ENCODE measurements around the gene GPI.

GPI gene

DNA sequence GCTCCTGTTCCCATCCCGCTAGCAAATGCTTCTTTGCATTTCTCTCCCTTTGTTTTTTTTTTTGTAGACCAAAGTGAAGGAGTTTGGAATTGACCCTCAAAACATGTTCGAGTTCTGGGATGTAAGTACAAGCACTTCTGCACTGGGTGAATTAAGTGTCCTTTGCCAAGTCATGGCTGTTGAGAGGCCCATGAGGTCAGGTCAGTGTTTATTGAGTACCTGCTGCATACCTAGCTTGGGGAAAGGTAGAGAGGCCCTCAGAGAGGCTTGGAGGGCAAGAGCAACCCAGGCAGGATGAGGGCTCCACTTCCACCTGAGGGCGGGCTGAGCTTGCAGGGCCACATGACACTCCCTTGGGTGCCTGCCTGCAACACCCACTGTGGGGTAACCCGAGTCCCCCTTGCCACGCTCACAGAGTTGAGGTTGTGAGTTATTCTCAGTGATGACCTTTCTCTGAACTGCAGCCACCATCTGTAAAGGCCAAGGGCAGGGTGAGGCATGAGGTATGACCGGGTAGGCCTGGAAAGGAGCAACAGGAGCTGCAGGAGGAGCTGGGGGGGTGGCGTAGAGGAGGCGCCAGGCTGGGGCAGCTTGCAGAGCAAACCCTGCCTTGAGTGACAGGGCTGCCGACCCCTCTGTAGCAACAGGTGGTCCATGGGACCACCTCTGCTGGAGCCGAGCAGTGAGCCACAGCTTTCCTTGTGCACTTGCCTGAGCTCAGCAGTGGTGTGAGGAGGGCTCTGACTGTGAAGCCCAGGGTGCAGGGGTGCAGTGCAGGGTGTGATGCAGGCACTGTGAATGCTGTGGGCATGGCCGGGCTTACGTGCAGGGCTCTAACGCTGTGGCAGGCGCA lies 16.6 kb downstream of the GPI start:
- TF ChIP-seq, protein P1, sequence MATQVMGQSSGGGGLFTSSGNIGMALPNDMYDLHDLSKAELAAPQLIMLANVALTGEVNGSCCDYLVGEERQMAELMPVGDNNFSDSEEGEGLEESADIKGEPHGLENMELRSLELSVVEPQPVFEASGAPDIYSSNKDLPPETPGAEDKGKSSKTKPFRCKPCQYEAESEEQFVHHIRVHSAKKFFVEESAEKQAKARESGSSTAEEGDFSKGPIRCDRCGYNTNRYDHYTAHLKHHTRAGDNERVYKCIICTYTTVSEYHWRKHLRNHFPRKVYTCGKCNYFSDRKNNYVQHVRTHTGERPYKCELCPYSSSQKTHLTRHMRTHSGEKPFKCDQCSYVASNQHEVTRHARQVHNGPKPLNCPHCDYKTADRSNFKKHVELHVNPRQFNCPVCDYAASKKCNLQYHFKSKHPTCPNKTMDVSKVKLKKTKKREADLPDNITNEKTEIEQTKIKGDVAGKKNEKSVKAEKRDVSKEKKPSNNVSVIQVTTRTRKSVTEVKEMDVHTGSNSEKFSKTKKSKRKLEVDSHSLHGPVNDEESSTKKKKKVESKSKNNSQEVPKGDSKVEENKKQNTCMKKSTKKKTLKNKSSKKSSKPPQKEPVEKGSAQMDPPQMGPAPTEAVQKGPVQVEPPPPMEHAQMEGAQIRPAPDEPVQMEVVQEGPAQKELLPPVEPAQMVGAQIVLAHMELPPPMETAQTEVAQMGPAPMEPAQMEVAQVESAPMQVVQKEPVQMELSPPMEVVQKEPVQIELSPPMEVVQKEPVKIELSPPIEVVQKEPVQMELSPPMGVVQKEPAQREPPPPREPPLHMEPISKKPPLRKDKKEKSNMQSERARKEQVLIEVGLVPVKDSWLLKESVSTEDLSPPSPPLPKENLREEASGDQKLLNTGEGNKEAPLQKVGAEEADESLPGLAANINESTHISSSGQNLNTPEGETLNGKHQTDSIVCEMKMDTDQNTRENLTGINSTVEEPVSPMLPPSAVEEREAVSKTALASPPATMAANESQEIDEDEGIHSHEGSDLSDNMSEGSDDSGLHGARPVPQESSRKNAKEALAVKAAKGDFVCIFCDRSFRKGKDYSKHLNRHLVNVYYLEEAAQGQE (IDR thresholded peaks at IDR 0.05; ENCODE audit: insufficient read depth in 1 of 2, low read depth in 2 of 2, low read length in 2 of 2), result no peak
- no peak for TF ChIP-seq SIN3A (IDR thresholded peaks at IDR 0.05; ENCODE audit: borderline replicate concordance, insufficient read depth, low read length)
- TF ChIP-seq FOXP2 (optimal IDR thresholded peaks at IDR 0.05; ENCODE audit: borderline replicate concordance, extremely low read depth, extremely low read length, insufficient read depth), result no peak
- TF ChIP-seq TAF1 (IDR thresholded peaks at IDR 0.05; ENCODE audit: borderline replicate concordance, insufficient read depth, low read length), result no peak
- no peak for TF ChIP-seq POLR2AphosphoS5 (IDR thresholded peaks at IDR 0.05; ENCODE audit: low read depth, low read length)

DNA sequence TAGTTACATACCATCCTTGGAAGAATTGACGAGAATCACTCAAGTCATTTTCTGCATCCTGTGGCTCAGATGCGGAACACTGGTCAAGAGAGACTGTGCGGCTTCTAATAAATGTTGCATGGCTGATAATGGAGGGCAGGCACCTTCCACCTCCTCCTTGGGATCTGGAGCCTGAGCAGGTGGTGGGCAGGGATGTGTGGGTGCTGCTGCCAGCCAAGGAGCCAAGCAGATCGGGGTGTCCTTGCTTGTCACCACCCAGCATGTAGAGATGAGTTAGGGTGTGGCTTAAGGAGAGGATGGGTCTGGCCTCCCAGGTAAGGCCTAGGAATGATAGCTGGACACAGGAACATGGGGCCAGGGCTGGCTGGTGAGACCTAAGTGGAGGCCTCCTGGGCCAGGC lies 17.5 kb downstream of the GPI start:
- TF ChIP-seq, protein P1 (IDR thresholded peaks at IDR 0.05; ENCODE audit: insufficient read depth in 1 of 2, low read depth in 2 of 2, low read length in 2 of 2), result no peak
- no peak for TF ChIP-seq TAF1 (IDR thresholded peaks at IDR 0.05; ENCODE audit: borderline replicate concordance, insufficient read depth, low read length)
- TF ChIP-seq FOXP2 (optimal IDR thresholded peaks at IDR 0.05; ENCODE audit: borderline replicate concordance, extremely low read depth, extremely low read length, insufficient read depth), result no peak
- TF ChIP-seq POLR2AphosphoS5 (IDR thresholded peaks at IDR 0.05; ENCODE audit: low read depth, low read length), result no peak
- no peak for TF ChIP-seq SIN3A (IDR thresholded peaks at IDR 0.05; ENCODE audit: borderline replicate concordance, insufficient read depth, low read length)

DNA sequence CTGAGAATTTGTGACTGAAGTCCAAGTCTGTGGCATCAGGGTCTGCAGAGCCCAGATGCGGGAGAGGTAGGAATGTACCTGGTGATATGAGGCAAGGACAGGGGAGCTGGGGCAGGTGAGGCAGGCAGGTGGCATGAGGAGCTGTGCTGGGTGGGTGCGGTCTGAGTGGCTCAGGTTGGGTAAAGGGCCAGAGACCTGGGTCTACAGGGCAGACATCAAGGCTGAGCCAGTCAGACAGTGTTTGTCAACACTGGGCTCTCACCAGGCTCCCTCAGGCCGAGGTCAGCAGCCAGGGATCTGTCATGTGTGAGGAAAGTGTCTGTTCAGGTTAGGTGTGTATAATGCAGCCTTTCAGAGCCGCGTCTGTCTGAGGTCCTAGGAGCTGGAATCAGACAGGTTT lies 18.6 kb downstream of the GPI start:
- TF ChIP-seq POLR2AphosphoS5 (IDR thresholded peaks at IDR 0.05; ENCODE audit: low read depth, low read length) (no peak), FOXP2 (optimal IDR thresholded peaks at IDR 0.05; ENCODE audit: borderline replicate concordance, extremely low read depth, extremely low read length, insufficient read depth) (no peak)
- TF ChIP-seq, protein P1 (IDR thresholded peaks at IDR 0.05; ENCODE audit: insufficient read depth in 1 of 2, low read depth in 2 of 2, low read length in 2 of 2), result no peak

DNA sequence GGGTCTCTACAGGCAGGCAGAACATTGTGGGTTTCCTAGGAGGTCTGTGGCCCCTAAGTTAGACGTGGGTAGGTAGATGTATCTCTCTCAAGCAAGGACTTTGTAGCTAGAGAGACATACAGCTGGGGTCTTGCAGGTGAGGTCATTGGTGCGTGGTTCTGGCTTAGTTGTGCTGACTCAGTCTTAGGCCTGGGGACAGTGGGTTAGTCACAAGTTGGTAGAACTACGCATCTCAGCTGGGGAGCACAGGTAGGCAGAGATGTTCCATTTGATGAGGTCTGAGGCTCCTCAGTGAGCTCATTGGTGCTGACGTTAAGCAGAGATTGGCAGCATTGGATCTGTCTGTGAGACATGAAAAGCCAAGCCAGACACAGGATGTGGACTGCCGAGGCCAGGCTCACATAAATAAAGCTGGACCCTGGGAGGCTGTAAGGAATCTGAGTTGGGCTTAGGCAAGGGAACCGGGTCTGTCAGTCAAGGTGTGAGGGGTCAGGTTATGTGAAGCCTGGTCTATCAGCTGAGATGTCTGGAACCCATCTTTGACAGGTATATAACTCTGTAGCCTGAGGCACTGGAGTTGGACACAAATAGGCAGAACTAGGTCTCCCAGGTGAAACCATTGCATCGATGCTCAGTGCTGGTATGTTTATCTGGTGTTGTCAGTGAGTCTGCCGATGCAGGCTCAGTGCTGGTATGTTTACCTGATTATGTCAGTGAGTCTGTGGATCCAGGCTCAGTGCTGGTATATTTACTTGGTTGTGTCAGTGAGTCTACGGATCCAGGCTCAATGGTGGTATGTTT lies 21.8 kb downstream of the GPI start:
- TF ChIP-seq SIN3A (IDR thresholded peaks at IDR 0.05; ENCODE audit: borderline replicate concordance, insufficient read depth, low read length) (no peak), TAF1 (IDR thresholded peaks at IDR 0.05; ENCODE audit: borderline replicate concordance, insufficient read depth, low read length) (no peak), POLR2AphosphoS5 (IDR thresholded peaks at IDR 0.05; ENCODE audit: low read depth, low read length) (no peak), FOXP2 (optimal IDR thresholded peaks at IDR 0.05; ENCODE audit: borderline replicate concordance, extremely low read depth, extremely low read length, insufficient read depth) (no peak)
- TF ChIP-seq, protein P1 (IDR thresholded peaks at IDR 0.05; ENCODE audit: insufficient read depth in 1 of 2, low read depth in 2 of 2, low read length in 2 of 2), result no peak
